HCT116 (cell line): ENCODE measurements around the gene MED7. TPM values are rescaled to one million over a fixed set of nuclear protein-coding genes. Genes with fewer than 3 reads are reported as not detected.

Experiments used
- ATAC-seq: fragments of 200-7000 bp; cut with Tn5 transposase; 2 replicates; pipeline ENCODE4 v1.9.1; 2020; ENCODE audit warnings: mild to moderate bottlenecking, moderate library complexity
- BruUV-seq: library from RNA; stranded (reverse); fragments of 400-500 nt; replicated peaks from 2 replicates; lab custom pipeline; 2021; lab: Mats Ljungman, UMichigan
- CTCF ChIA-PET: fragments of 300-600 bp; sonication (Branson Sonifier 250); formaldehyde crosslinking; loops from one replicate; lab custom pipeline; 2021; ENCODE audit warnings: antibody characterized with exemption; lab: Charles Lee
- POLR2A ChIA-PET: fragments of 300-600, 350-600 bp; sonication (Branson Sonifier 250); formaldehyde crosslinking; loops from one replicate; lab custom pipeline; 2021; ENCODE audit warnings: antibody characterized with exemption; lab: Charles Lee
- RAD21 ChIA-PET, 2 experiments: fragments of 300-600 bp; sonication (Branson Sonifier 250); formaldehyde crosslinking; loops; one replicate each; lab custom pipeline; 2023; ENCODE audit warnings: low total read pairs in 2 of 2; ENCODE audit not compliant: uncharacterized antibody in 2 of 2, unreplicated experiment in 2 of 2, low non-redundant PET in 1 of 2; lab: Charles Lee
- DNase-seq: peaks from one replicate; pipeline ENCODE4 v3.0.0-alpha.2; 2010; ENCODE audit warnings: low read depth, low spot score
- H2AFZ ChIP-seq: fragments of 200-600 bp; shearing (Covaris generic), sonication (generic); 2 replicates; pipeline ENCODE4 v1.6.1; 2017; ENCODE audit warnings: low read depth, mixed run types, mixed read lengths, antibody characterized with exemption, low read length; ENCODE audit not compliant: poor library complexity, severe bottlenecking
- H3K27ac ChIP-seq: 2 replicates; pipeline ENCODE4 v1.5.1; 2012; ENCODE audit warnings: low read depth, low read length
- H3K27me3 ChIP-seq: fragments of 200-600 bp; sonication (generic); 2 replicates; pipeline ENCODE4 v1.6.1; 2016; ENCODE audit warnings: mixed run types, low read length, mixed read lengths; ENCODE audit not compliant: insufficient read depth
- H3K36me3 ChIP-seq, 2 experiments: fragments of 200-500 bp in 1 of 2; fragments of 200-600 bp in 1 of 2; sonication (Bioruptor generic) in 1 of 2; sonication (generic) in 1 of 2; 2 replicates each; pipeline versions ENCODE4 v1.5.1 to v1.6.1; 2014 to 2016; ENCODE audit warnings: low read length in 2 of 2, inconsistent platforms in 1 of 2, mixed read lengths in 1 of 2, mixed run types in 1 of 2; ENCODE audit not compliant: insufficient read depth in 2 of 2, control insufficient read depth in 1 of 2
- H3K4me1 ChIP-seq, 2 experiments: fragments of 200-600 bp in 1 of 2; sonication (generic) in 1 of 2; 2 replicates each; pipeline versions ENCODE4 v1.5.1 to v1.6.1; 2012 to 2017; ENCODE audit warnings: low read length in 2 of 2, inconsistent platforms in 1 of 2, mild to moderate bottlenecking in 1 of 2, mixed read lengths in 1 of 2, mixed run types in 1 of 2, moderate library complexity in 1 of 2; ENCODE audit not compliant: insufficient read depth in 2 of 2, control insufficient read depth in 1 of 2
- H3K4me2 ChIP-seq: fragments of 200-600 bp; sonication (generic); 2 replicates; pipeline ENCODE4 v1.6.1; 2017; ENCODE audit warnings: mixed run types, low read length, mixed read lengths
- H3K4me3 ChIP-seq, 2 experiments: fragments of 200-600 bp in 1 of 2; sonication (generic) in 1 of 2; replicated peaks in 1 of 2; 2 replicates each; pipeline ENCODE4 v1.5.1; 2011 to 2016; ENCODE audit warnings: low read length in 2 of 2, control low read depth in 1 of 2, low read depth in 1 of 2, mild to moderate bottlenecking in 1 of 2, mixed read lengths in 1 of 2, mixed run types in 1 of 2
- H3K79me2 ChIP-seq: fragments of 200-600 bp; sonication (generic); 2 replicates; pipeline ENCODE4 v1.6.1; 2017; ENCODE audit warnings: mild to moderate bottlenecking, mixed run types, low read length, moderate library complexity, mixed read lengths; ENCODE audit not compliant: insufficient read depth
- H3K9ac ChIP-seq: fragments of 200-600 bp; sonication (generic); 2 replicates; pipeline ENCODE4 v1.6.1; 2016; ENCODE audit warnings: low read length, mixed read lengths
- H3K9me2 ChIP-seq: fragments of 200-600 bp; sonication (generic), shearing (Covaris generic); 2 replicates; pipeline ENCODE4 v1.6.1; 2017; ENCODE audit warnings: mixed run types, mild to moderate bottlenecking, moderate library complexity; ENCODE audit not compliant: insufficient read depth
- H3K9me3 ChIP-seq, 2 experiments: fragments of 200-500 bp in 1 of 2; fragments of 200-600 bp in 1 of 2; sonication (Bioruptor generic) in 1 of 2; sonication (generic) in 1 of 2; 2 replicates each; pipeline ENCODE4 v1.6.1; 2014 to 2017; ENCODE audit warnings: low read length in 2 of 2, mixed read lengths in 2 of 2, inconsistent platforms in 1 of 2, low read depth in 1 of 2, mild to moderate bottlenecking in 1 of 2, mixed run types in 1 of 2, moderate library complexity in 1 of 2; ENCODE audit not compliant: control insufficient read depth in 1 of 2, insufficient read depth in 1 of 2
- H4K20me1 ChIP-seq: fragments of 200-600 bp; sonication (generic), shearing (Covaris generic); 2 replicates; pipeline ENCODE4 v1.6.1; 2017; ENCODE audit warnings: mixed run types, mild to moderate bottlenecking, moderate library complexity; ENCODE audit not compliant: insufficient read depth
- CBX3 ChIP-seq: IDR thresholded peaks from 2 replicates; pipeline ENCODE4 v1.6.1; 2012; ENCODE audit warnings: low read depth
- CEBPB ChIP-seq: IDR thresholded peaks from 2 replicates; pipeline ENCODE4 v1.6.1; 2012; ENCODE audit warnings: low read depth
- CTCF ChIP-seq, 3 experiments: fragments of 200-600 bp in 1 of 3; sonication (generic) in 1 of 3; IDR thresholded peaks in 2 of 3; conservative IDR thresholded peaks in 1 of 3; 2 replicates each; pipeline ENCODE4 v1.5.1; 2012 to 2017; ENCODE audit warnings: low read depth in 2 of 3, low read length in 2 of 3, antibody characterized with exemption in 1 of 3, borderline replicate concordance in 1 of 3, control low read depth in 1 of 3, mild to moderate bottlenecking in 1 of 3, mixed read lengths in 1 of 3, mixed run types in 1 of 3, moderate library complexity in 1 of 3; ENCODE audit not compliant: insufficient read depth in 1 of 3
- ELF1 ChIP-seq: IDR thresholded peaks from 2 replicates; pipeline ENCODE4 v1.6.1; 2012; ENCODE audit warnings: low read depth, borderline replicate concordance
- EZH2phosphoT487 ChIP-seq: fragments of 200-600 bp; IDR thresholded peaks from 2 replicates; pipeline ENCODE4 v1.6.1; 2018; ENCODE audit warnings: antibody characterized with exemption, borderline replicate concordance
- JUND ChIP-seq: IDR thresholded peaks from 2 replicates; pipeline ENCODE4 v1.6.1; 2012
- MAX ChIP-seq: IDR thresholded peaks from 2 replicates; pipeline ENCODE4 v1.6.1; 2012
- POLR2AphosphoS5 ChIP-seq: IDR thresholded peaks from 2 replicates; pipeline ENCODE4 v1.6.1; 2011; ENCODE audit warnings: mild to moderate bottlenecking, low read depth, low read length, moderate library complexity
- RAD21 ChIP-seq: IDR thresholded peaks from 2 replicates; pipeline ENCODE4 v1.6.1; 2012; ENCODE audit warnings: low read depth, mild to moderate bottlenecking
- REST ChIP-seq: IDR thresholded peaks from 2 replicates; pipeline ENCODE4 v1.6.1; 2012; ENCODE audit warnings: low read depth
- SIN3A ChIP-seq: IDR thresholded peaks from 2 replicates; pipeline ENCODE4 v1.6.1; 2012; ENCODE audit warnings: low read depth
- SP1 ChIP-seq: IDR thresholded peaks from 2 replicates; pipeline ENCODE4 v1.6.1; 2012; ENCODE audit warnings: low read depth
- TCF7L2 ChIP-seq: IDR thresholded peaks from 2 replicates; pipeline ENCODE4 v1.7.0; 2011; ENCODE audit warnings: borderline replicate concordance, inconsistent platforms; ENCODE audit not compliant: insufficient read depth, insufficient read length; ENCODE audit errors: extremely low read depth
- ZBTB33 ChIP-seq: IDR thresholded peaks from 2 replicates; pipeline ENCODE4 v1.6.1; 2011; ENCODE audit warnings: mild to moderate bottlenecking, low read length, moderate library complexity; ENCODE audit not compliant: insufficient replicate concordance; ENCODE audit errors: extremely low read depth
- intact Hi-C: fragments of 100-400 bp; cut with micrococcal nuclease; formaldehyde crosslinking; loops from 2 replicates; pipeline ENCODE4 v1.10.0; 2022
- total RNA-seq: library from RNA; stranded (reverse); gene quantifications from one replicate; pipeline ENCODE4 v1.2.1, GENCODE V29; 2021; ENCODE audit not compliant: unreplicated experiment

Gene MED7
- total RNA-seq, 1 experiment from 2014 or later = 9.1 TPM

- TF ChIP-seq CTCF (IDR thresholded peaks at IDR 0.05 in 2 of 3, conservative IDR thresholded peaks at IDR 0.05 in 1 of 3; ENCODE audit: borderline replicate concordance in 1 of 3, insufficient read depth in 1 of 3, low read depth in 2 of 3, low read length in 2 of 3) = no peak
- no peak for TF ChIP-seq ZBTB33
- TF ChIP-seq, all 23 proteins: peak for 0
These were observed 25.6 kb upstream of the MED7 start (continued) for GRCh38 chr5:157168286-157168685.

- intact Hi-C loops = no loop called here
- H3K36me3 ChIP-seq = no peaks in the 10 kb centered on the region
- H3K4me1 ChIP-seq = no peaks in the 10 kb centered on the region
- H3K27ac ChIP-seq = no peak overlapping the region
- H2AFZ ChIP-seq = no peak overlapping the region
- CTCF ChIA-PET = no interaction called here
- H3K9ac ChIP-seq = no peak overlapping the region
- H4K20me1 ChIP-seq = no peaks in the 10 kb centered on the region
- DNase-seq = no peak
- no peaks in the 10 kb centered on the region for H3K79me2 ChIP-seq
- no peak overlapping the region for H3K4me2 ChIP-seq
- RAD21 ChIA-PET = no interaction called here
- no peak for ATAC-seq
- no TSS peak for BruUV-seq
- H3K27me3 ChIP-seq = peaks cover 25% of the 10 kb centered on the region
- no peaks in the 10 kb centered on the region for H3K9me3 ChIP-seq
- no peaks in the 10 kb centered on the region for H3K9me2 ChIP-seq
- TF ChIP-seq CTCF (IDR thresholded peaks at IDR 0.05 in 2 of 3, conservative IDR thresholded peaks at IDR 0.05 in 1 of 3; ENCODE audit: borderline replicate concordance in 1 of 3, insufficient read depth in 1 of 3, low read depth in 2 of 3, low read length in 2 of 3) = no peak
- no peak for TF ChIP-seq CBX3
- no peak for TF ChIP-seq ELF1
- TF ChIP-seq EZH2phosphoT487 = no peak
- no peak for TF ChIP-seq CEBPB
- TF ChIP-seq MAX = no peak
- no peak for TF ChIP-seq POLR2AphosphoS5
- no peak for TF ChIP-seq TCF7L2
- TF ChIP-seq JUND = no peak
- no peak for TF ChIP-seq SP1
- no peak for TF ChIP-seq REST
- no peak for TF ChIP-seq SIN3A
- TF ChIP-seq RAD21 = no peak
- POLR2A ChIA-PET = no interaction called here
- H3K4me3 ChIP-seq = no peak overlapping the region
These were observed 24.6 kb upstream of the MED7 start for GRCh38 chr5:157167214-157167621.
